Neural progenitor cell (in vitro differentiated cells): ENCODE measurements around the gene SCN10A.

Experiments used
- CTCF ChIP-seq: fragments of 200-600 bp; sonication (generic); IDR thresholded peaks from 2 replicates; pipeline ENCODE4 v1.5.1; 2017; ENCODE audit warnings: antibody characterized with exemption, mild to moderate bottlenecking
- EZH2 ChIP-seq: fragments of 200-600 bp; sonication (generic); IDR thresholded peaks from 2 replicates; pipeline ENCODE4 v1.6.1; 2017; ENCODE audit warnings: antibody characterized with exemption, mild to moderate bottlenecking, moderate library complexity
- EZH2phosphoT487 ChIP-seq: fragments of 200-600 bp; sonication (generic); IDR thresholded peaks from 2 replicates; pipeline ENCODE4 v1.6.1; 2017; ENCODE audit warnings: antibody characterized with exemption

- TF ChIP-seq CTCF (no peak), EZH2 (no peak), EZH2phosphoT487 (no peak)
Measured at GRCh38 chr3:38824349-38824748, 8.3 kb upstream of the SCN10A start.
